DMS79 (cell line): Measurements from ENCODE around the gene CLIC4.
"Not testable (repeated sequence)": the region's sequence is repeated elsewhere in the genome, so short reads cannot be mapped to it uniquely, and the experiment has no call there.

Source experiments
- DNase-seq: peaks from one replicate; lab custom pipeline; 2025; lab: John Stamatoyannopoulos, UW

CLIC4 gene

GRCh38 chr1:24771574-24771973 is 26.3 kb downstream of the CLIC4 start:
- no peak for DNase-seq

- DNase-seq = no peak
These were observed 28.4 kb downstream of the CLIC4 start for GRCh38 chr1:24773618-24774017.

- no peak for DNase-seq
These were observed 30.1 kb downstream of the CLIC4 start for GRCh38 chr1:24775348-24775747.

- DNase-seq = no peak
These were observed 30.7 kb downstream of the CLIC4 start for GRCh38 chr1:24775916-24776315.

GRCh38 chr1:24776821-24777220 is 31.6 kb downstream of the CLIC4 start:
- no peak for DNase-seq

- DNase-seq = no peak
These were observed 32.9 kb downstream of the CLIC4 start for GRCh38 chr1:24778141-24778540.

- DNase-seq = not testable (repeated sequence)
These were observed 34.0 kb downstream of the CLIC4 start for GRCh38 chr1:24779199-24779598.

- no peak for DNase-seq
These were observed 34.6 kb downstream of the CLIC4 start for GRCh38 chr1:24779689-24780464.

- not testable (repeated sequence) for DNase-seq
These were observed 35.4 kb downstream of the CLIC4 start for GRCh38 chr1:24780626-24781025.

GRCh38 chr1:24782689-24783088 is 37.4 kb downstream of the CLIC4 start:
- DNase-seq = no peak

GRCh38 chr1:24783713-24784112 is 38.5 kb downstream of the CLIC4 start:
- no peak for DNase-seq

GRCh38 chr1:24786191-24786590 is 40.9 kb downstream of the CLIC4 start:
- no peak for DNase-seq

- DNase-seq = no peak
These were observed 45.2 kb downstream of the CLIC4 start for GRCh38 chr1:24790490-24790889.

- DNase-seq = no peak
These were observed 48.3 kb downstream of the CLIC4 start for GRCh38 chr1:24793447-24794129.

GRCh38 chr1:24794130-24794502 is 48.9 kb downstream of the CLIC4 start:
- not testable (repeated sequence) for DNase-seq

- no peak for DNase-seq
These were observed 50.0 kb downstream of the CLIC4 start for GRCh38 chr1:24795236-24795635.

- no peak for DNase-seq
These were observed 51.3 kb downstream of the CLIC4 start for GRCh38 chr1:24796524-24796923.

- not testable (repeated sequence) for DNase-seq
These were observed 54.0 kb downstream of the CLIC4 start for GRCh38 chr1:24799242-24799641.

GRCh38 chr1:24801176-24801575 is 55.9 kb downstream of the CLIC4 start:
- no peak for DNase-seq

- no peak for DNase-seq
These were observed 58.0 kb downstream of the CLIC4 start for GRCh38 chr1:24803220-24803619.

GRCh38 chr1:24803987-24804530 is 58.8 kb downstream of the CLIC4 start:
- no peak for DNase-seq

GRCh38 chr1:24805534-24806301 is 60.5 kb downstream of the CLIC4 start:
- no peak for DNase-seq

GRCh38 chr1:24806588-24806987 is 61.3 kb downstream of the CLIC4 start:
- no peak for DNase-seq
